RKO (cell line): ENCODE data around the gene MGP.

Experiments
- DNase-seq: peaks from one replicate; pipeline ENCODE4 v3.0.0-alpha.2; 2016; ENCODE audit warnings: low spot score

MGP gene

GRCh38 chr12:14860490-14860889 lies 25.2 kb downstream of the MGP start:
- no peak for DNase-seq

DNA sequence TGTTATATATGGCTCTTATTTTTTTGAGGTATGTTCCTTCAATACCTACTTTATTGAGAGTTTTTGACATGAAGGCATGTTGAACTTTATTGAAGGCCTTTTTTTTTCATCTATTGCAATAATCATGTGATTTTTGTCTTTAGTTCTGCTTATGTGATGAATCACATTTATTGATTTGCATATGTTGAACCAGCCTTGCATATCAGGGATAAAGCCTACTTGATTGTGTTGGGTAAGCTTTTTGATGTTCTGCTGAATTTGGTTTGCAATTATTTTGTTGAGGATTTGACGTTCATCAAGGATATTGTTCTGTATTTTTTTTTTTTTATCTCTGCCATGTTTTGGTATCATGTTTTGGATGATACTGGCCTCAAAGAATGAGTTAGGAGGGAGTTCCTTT lies 27.1 kb downstream of the MGP start:
- no peak for DNase-seq

GRCh38 chr12:14854586-14855183 lies 31.0 kb downstream of the MGP start:
- no peak for DNase-seq

DNA sequence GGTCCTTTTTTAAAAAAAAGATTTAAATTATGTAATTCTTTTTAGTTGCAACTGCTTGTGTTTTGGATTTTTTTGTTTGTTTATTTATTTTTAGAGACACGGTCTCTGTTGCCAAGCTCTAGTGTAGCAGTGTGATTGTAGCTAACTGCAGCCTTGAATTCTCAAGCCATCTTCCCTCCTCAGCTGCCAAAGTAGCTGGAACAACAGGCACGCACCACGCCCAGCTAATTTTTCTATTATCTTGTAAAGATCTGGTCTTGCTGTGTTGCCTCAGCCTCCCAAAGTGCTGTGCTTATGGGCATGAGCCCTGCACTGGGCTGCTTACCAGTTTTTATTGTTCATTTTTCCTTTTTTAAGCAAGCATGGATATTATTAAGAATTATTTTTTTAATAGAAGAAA lies 31.7 kb downstream of the MGP start:
- no peak for DNase-seq

DNA sequence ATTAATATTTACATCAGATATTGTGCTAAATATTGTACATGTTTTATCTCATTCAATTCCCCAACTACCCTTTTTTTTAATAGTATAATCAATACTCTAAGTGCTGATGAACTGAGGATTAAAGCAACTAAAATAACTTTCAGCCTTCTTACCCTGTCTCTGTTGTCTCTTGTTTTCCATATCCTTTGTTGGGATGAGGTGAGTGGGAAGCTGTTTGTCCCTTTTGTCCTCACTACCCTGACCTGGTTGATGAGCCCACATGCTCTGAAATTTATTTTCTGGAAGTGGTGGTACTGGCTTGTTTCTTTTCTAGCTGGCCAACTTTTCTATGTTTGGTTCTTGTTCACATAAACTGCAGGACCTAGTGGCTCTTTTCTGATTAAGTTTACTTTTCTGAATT lies 32.8 kb downstream of the MGP start:
- DNase-seq = no peak

DNA sequence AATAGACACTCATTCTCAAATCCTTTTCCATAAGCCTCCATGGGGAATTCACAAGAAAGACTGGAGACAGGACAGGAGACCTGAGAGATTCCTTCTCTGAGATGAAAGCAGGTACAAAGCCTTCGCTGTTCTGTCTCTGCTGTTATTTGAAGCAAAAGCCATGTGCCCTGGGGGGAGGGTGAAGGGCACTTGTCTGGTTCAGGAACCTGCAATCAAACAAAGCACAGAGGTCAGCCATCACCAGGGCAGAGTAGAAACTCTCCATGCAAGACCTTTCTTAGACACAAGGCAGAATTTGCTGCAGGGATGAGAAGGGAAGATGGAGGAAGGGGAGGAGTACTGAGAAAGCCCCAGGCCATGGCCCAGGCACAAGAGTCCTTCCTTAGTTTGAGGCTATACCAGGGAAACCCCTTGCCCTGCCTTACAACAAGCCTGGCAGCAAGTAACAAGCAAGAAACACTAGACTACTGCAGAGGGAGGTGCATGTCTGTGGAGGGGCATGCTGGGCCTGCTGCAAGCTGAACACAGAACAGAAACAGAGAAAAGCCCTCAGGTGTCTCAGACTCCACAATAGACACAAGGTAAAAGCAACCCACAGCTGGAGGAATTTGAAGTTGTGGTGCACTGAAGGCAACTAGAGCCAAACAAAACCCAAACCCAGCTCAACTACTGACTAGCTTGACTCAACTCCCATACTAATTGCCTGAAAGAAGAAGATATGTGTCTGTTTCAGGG lies 34.6 kb downstream of the MGP start:
- no peak for DNase-seq

DNA sequence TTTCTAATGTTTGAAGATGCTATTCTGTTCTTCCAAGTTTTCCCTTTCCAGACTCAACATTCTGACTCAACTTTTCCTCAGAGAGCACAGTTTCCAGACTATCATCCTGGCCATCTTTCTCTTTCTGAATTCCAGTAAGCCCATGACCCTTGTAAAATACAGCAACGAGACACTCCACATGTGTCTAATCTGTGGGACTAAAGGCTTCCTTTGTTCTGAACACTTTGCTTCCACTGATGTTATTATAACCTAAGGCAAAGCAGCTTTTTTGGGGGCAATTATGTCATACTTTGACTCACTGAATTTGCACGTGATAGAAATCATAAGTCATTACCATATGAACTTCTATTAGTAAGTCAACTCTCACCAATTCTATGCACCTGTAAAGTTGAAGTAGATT lies 36.0 kb downstream of the MGP start:
- no peak for DNase-seq

DNA sequence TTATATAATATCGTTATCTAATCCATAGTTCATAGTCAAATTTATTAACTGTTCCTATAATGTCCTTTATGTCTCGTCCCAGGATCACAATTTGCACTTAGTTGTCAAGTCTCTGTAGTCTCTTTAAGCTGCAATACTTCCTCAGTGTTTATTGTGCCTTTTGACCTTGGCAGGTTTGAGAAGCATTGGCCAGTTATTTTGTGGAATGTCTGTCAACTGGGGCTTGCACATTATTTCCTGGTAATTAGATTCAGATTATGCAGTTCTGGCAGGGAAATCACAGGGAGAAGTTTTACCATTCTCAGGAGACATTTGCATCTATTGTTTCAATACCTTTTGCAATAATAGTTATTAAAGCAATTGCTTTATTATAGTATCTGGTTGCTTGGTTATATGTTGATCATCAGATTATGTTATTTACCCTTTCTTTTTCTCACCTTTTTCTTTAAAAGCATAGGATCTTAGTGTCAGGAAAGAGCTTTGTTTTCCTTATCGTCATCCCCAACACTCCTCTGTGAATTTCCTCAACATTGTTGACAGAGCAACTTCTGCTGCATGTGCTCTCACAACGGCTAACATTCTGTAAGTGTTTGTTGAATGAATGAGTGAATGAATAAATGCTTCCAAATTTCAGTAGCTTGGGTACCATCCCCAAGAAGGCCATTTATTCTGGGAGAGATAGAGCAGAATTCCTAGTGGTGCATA lies 38.6 kb downstream of the MGP start:
- no peak for DNase-seq

DNA sequence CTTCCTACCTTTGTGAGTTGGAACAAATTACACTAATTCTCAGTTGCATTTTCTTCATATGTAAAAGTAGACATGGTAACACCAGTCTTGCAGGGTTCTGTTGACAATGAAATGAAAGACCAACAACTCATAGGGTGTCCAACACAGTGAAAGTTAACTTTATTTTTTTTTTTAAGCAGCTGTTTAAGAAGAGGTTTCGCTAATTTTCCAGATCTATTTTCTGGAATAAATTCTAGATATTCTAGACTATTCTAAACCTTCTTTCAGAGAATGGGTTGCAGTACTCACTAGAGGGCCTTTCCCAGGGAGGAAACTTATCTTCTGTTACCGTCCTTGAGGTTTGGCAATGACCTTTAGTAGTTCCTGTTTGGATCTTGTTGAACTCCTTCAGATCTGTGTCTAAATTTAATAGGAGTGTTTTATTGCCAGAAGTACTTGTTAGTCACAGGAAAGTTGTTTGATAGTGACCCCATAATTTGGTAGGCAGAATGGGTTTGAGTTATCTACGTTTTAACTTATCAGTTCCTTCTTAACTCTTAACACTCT lies 39.5 kb downstream of the MGP start:
- no peak for DNase-seq

- peak; percentile 62 for DNase-seq
Observed at GRCh38 chr12:14845350-14845750, 40.3 kb downstream of the MGP start.

DNA sequence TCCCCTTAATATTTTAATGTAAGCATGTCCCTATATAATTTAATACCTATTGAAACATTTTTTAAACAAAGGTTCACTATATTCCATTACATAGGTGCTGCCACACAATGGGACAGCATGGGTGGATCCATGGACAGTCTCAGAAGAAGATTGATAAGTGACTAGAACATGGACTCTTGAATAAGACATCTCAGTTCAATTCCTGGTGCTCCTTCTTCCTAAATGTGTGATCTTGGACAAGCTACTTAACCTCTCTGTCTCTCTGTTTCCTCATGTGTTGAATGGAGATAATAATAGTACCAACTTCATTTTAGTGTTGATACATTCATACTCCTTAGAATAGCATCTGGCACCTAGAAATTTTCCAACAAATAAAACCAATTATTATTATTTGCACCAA lies 41.3 kb downstream of the MGP start:
- no peak for DNase-seq

GRCh38 chr12:14843425-14843887 lies 42.2 kb downstream of the MGP start, which contains the start of gene ART4:
Gene ART4, minus strand, starts transcription at chr12:14843526. Its CDS starts 413 bp downstream, at chr12:14843113.
- no peak for DNase-seq

DNA sequence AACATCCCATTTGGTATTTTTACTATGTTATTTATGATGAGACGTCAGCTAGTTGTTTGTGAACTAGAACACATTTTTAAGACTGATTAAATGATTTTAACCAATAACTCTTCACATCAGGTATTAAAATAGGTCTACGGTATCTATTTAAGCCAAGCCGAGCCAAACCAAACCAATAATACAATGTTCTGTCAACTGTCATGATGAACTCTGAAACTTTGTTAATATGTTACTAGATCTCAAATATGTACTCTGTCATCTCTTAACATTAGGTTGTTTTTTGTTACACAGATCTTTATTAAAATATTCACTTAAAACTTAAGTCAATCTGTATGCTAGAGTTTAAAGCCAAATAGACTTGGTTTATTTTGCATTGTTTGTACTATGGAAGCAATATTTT lies 43.3 kb downstream of the MGP start:
- no peak for DNase-seq

DNA sequence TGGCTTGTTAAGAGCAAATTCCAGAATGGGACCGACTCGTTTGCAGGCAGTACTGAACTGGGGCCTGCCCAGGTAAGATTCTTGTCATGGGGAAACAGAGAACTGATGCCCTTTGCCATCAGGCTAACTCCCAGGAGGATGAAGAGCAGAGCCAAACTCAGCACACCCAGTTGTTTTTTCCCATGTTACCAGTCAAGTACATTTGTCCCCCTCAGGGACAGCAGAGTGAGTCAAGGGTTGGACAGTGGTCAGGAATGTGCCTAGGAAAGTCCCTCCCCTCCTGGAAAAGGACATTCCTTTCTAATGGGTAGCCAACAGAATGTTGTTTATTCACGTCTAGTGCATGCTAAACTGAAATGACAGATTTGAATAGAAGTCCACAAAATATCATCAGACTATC lies 43.9 kb downstream of the MGP start:
- no peak for DNase-seq

DNA sequence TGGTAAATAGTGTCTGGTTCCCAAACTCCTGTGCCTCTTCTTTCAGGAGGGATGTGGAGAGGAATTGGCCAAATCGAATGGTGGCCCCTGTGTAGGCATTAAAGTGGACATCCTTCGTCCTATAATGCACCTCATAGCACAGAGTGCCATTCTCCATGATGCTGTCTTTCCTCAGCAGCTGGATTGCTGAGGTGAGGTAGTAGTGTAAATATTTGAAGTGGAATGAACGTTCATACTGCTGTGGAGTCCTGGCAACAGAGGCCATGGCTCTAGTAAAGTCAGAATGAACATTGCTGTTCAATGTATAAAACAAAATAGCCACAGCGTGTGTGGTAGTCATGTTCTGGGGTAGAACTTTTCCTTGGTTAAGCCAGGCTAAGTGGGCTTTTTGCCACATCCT lies 45.0 kb downstream of the MGP start:
- no peak for DNase-seq

- DNase-seq = no peak
Observed at GRCh38 chr12:14839262-14839661, 46.4 kb downstream of the MGP start.

- DNase-seq = peak; percentile 87
Observed at GRCh38 chr12:14836336-14837210, 49.1 kb downstream of the MGP start.

DNA sequence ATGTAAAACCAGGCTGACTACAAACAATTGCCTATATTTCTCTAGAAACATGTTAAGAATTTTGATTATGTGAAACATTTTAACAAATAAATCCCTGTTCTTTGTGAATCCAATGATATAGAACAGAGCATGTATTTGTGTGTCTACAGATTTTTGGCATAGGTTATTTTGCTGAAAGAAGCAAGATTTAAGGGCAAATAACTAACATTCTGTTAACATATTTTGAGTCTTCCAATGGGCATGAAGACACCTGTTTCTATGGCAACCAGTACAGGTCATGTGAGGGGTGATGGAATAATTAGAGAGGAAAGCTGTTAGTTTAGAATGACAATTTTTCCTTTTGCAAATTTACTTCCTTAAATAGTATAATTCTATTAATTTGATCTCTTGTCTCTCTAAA lies 51.1 kb downstream of the MGP start:
- no peak for DNase-seq

GRCh38 chr12:14833952-14834351 lies 51.7 kb downstream of the MGP start:
- no peak for DNase-seq

DNA sequence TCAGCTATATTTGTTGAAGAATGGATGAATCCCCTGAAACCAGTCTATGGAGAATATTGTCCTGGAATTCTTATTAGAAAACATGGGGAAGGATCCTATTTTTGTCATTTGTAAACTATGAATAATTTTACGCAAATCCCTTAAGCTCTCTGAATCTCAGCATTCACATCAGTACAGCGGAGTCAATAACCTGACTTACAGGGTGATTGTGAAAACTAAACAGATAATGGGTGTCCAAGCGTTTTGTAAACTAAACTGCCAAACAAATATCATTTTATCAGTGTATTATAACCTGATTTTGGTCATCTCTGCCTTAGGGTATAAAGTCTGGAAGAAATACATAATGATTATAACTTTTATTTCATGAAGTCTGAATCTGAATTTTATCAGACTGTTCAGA lies 52.3 kb downstream of the MGP start:
- DNase-seq = no peak
